Measurements from ENCODE around the gene SPOCD1.

SPOCD1 gene

DNA sequence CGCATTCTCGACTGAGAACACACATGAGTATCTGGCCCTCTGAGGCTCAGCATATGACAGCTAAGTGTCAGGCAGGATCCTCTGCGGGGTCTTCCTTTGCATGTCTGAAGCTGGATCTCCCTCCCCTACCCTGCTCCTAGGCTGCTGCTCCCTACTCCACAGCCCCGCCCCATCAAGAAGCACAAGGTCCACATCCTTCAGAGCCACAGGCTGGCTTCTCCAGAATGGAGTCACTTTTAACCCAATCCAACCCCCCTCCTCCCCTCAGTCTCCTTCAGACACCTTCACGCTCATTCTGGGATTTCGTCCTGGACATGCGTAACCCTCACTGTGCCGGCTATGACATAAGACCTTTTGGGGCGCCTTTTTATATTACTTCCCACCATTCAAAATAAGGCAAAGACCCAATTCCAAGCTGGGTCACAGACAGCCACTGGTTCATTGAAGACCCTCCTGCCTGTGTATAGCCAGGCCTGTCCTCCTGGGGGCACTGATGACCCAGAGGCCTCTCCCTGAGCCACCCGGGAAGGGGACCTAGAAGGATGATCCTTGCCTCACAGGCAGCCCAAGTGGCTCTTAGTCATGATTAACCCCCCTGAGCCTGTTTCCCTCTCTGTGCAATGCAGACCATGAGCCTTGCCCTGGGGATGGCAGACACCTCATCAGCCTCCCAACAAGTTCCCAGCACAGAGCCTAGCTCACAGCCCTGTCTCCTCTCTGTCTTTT is 56.4 kb downstream of the SPOCD1 start:
- in situ Hi-C loops (cut with MboI; ENCODE audit: low sequenced_read_pairs) = no loop called here

DNA sequence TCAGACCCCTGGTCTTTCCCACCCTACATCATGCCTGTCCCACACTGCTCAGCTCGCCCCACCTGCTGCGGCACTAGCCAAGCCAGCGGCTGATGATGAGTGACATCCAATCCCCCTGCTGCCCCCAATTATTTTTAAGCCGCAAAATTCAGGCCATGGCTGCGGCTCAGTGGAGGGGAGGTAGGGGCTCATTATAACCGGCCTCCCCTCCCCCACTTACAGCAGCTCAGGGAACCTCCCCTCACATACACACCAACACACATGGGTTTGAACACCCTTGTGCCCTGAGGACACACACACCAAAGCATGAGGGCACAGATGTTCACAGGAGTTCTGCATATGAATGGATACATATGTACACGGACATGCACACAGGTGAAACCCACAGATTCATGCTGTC is 57.0 kb downstream of the SPOCD1 start:
- in situ Hi-C loops (cut with MboI; ENCODE audit: low sequenced_read_pairs) = no loop called here

DNA sequence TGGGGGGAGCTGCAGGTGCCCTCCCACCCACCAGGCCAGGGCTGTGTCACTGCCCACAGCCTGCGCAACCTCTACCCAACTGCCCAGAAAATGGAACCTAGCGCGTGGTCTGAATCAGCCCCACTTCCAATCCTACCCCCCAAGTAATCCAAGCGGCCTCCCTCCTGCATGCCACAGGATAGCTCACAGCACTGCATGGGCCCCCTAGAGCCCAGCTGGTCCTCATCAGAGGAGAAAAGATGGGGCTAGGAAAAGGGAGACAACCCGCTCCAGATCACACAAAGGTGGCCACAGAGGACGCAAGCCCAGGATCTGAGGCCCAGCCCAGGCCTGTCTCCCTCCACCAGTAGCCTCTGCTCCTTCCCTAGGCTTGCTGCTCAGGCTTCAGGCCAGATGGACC is 57.8 kb downstream of the SPOCD1 start:
- in situ Hi-C loops (cut with MboI; ENCODE audit: low sequenced_read_pairs) = no loop called here

DNA sequence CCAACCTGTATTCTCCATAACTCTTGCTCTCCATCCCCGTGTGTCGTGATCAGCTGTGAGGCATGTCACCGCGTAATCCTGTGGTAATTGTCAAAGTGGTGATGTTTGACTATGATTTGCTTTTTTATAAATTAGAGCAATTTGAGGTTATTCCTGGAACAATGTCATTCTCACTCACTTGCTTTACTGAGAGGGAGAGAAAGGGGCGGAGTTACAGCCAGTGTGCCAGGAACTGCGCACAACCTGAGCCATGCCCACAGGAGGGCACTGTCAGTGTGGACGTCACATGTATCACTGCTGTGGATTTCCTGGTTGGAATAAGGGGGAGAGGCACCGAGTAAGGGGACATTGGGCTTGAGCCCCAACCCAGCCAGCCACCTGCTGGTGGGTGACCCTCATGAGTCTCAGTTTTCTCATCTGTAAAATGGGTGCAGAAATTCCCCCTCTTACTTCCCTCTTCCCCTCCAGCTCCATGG is 58.6 kb downstream of the SPOCD1 start:
- in situ Hi-C loops (cut with MboI; ENCODE audit: low sequenced_read_pairs) = no loop called here

DNA sequence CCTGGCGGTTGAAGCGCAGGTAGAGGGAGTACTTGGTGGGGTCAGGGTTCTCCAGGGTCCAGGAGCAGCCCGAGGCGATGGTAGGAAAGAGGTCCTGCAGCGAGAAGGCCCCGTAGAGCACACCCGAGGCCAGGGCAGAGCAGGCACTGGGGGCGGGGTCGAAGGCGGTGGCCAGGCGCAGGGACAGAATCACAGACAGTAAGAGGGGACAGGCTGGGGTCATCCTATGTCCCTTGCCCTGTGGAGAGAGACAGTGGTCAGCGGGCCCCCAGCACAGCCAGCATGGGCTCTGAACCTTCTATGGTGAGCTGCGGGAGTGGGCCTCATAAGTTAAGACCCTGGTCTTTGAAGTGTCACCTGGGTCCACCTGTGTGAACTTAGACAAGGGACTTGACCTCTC is 59.2 kb downstream of the SPOCD1 start:
- in situ Hi-C loops (cut with MboI; ENCODE audit: low sequenced_read_pairs) = no loop called here

DNA sequence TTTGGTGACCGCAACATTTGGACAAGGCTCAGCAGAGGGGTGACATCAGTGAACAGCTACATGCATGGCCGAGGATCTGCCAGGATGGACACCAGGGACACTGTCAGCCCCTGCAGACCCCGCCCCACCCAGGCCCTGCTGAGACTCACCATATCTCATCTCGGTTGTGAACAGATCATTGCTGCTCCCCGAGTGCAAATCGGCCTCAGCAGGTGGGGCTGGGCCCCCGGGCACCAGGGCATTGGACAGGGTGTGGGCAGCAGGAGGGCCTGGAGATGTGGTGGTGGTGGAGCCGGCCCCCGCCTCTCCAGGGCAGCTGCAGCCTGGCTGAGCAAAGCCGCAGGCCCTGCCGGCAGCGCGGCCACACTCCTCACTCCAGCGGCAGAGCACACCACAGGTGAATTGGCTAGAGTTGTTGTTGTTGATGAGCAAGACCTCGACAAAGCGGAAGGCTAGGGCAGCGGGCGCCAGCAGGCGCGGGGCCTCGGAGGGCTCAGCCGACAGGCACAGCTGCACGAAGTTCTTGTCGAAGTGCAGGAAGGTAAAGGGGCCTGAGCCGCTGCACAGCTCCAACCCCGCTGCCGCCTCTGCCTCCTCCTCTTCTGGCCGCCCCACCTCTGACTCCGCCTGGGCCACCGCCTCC is 59.9 kb downstream of the SPOCD1 start:
- in situ Hi-C loops (cut with MboI; ENCODE audit: low sequenced_read_pairs) = no loop called here

DNA sequence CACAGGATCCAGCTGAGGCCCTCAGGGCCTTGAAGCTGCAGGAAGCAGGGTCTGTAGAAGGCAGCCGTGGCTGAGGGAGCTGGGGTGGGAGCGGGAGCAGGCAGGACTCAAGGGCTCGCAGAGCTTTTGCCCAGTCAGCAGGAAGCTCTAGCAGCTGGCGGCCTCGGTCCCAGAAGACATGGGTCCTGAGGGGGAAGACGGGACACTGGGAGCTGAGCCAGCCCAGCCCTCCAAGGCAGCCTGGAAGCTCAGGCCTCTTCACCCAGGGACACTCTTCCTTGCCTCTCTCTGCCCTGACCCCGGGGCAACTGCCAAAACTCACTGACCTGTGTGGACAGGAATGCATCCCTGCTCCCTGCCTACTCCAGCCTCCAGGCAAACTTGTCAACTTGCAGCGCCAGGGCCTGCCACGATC is 60.6 kb downstream of the SPOCD1 start:
- in situ Hi-C loops (cut with MboI; ENCODE audit: low sequenced_read_pairs) = no loop called here

DNA sequence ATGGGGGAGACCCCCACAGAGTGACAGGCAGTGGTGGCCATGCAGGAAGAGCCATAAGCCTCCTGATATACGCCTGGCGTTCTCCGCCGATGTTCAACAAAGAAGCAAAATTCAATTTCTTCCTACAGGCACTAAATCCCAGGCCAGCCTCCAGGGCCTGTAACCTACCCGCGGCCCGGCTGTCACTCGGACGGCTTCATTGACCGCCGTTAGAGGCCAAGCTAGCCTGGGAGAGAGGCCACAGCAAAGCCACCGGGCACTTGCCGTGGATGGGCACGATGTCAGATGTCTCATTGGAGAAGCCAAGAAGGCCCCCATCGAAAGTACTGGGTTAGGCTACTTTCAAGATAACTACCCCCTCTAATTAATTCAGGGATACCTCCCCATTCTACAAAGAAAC is 61.4 kb downstream of the SPOCD1 start:
- in situ Hi-C loops (cut with MboI; ENCODE audit: low sequenced_read_pairs) = no loop called here

DNA sequence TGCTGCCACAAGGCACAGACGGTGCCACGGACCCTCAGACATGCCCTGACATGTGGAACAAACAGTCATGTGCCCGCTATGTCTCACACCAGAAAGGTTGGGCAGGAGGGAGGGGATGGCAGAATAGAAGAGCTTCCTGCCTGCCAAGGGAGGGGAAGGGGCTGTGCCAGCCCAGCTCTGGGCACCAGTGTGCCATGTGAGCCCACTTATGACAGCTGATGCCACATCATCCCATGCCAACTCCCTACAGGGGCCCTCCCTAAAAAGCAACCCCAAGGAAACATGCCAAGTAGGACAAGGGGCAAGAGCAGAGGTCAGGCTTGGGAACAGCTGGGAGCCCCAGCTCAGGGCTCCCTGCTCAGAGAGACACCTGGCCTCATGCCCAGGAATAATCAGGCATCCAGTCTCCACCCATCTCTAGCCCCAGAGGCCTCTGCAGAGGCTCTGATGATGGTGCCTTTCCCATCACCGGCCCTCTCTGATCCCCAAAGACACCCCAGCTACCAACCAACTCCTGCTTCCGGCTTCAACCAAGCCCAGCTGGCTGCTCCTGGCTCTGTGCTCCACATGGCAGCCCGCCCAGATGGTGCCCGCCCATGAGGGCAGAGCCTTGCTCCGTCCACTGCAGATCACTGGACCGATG is 62.0 kb downstream of the SPOCD1 start:
- in situ Hi-C loops (cut with MboI; ENCODE audit: low sequenced_read_pairs) = no loop called here

DNA sequence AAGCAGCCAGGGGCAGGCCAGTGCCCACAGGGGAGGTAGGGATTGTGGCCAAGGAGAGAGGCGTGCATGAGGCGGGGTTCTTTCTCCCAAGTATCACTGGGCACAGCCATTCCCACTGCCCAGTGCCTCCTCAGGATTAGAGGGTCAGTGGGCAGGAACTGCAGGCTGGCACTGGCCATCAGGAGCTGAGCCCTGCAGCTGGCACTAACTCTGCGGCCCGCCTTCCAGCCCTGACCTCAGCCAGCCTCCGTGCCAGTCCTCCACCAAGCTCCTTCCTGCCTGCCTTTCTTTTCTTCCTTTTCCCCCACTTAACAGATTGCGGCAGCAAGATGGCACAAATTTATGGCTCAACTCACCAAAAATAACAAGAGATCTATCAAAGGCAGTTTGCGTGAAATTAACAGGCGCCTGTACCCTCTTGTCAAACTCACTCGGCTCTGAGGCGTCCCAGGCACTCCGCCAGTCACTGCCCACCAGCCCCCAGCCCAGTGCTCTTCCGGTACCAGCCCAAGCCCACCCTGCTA is 62.8 kb downstream of the SPOCD1 start:
- in situ Hi-C loops (cut with MboI; ENCODE audit: low sequenced_read_pairs) = no loop called here

DNA sequence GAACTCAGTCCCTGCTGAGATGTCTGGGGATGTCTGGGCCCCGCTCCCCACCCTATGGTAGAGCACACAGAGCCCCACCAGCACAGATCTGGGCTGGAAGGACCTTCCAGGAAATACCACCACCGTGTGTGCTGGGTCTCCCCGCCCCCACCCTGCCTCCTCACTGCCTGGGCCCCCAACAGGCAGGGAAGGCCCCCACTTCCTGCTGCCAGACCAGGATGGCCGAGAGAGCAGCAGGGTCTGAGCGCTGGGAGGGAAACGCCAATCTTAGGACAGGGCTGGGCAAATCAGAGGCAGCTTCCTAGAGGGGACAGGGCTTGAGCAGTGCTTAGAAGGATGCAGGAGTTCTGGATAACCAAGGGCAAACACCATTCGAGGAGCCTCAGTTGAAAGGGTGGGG is 63.6 kb downstream of the SPOCD1 start:
- in situ Hi-C loops (cut with MboI; ENCODE audit: low sequenced_read_pairs) = no loop called here

DNA sequence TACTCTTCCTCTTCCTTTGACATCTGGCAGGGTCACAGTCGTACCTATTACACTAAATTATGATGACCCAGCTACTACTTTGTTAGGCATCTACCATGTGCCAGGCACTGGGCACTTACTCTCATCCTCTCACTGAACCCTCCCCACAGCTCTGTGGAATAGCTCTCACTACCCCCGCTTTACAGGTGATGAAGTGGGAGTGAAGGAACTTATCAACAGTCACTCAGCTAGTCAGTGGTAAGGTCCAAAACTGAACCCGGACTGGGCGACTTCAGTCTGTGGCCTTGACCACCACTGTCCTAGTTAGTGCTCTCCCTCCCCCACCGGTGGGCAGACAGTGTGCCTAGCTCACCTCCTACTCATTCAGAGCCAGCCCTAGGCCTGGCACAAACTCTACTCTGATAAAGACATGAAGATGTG is 64.0 kb downstream of the SPOCD1 start:
- in situ Hi-C loops (cut with MboI; ENCODE audit: low sequenced_read_pairs) = no loop called here

DNA sequence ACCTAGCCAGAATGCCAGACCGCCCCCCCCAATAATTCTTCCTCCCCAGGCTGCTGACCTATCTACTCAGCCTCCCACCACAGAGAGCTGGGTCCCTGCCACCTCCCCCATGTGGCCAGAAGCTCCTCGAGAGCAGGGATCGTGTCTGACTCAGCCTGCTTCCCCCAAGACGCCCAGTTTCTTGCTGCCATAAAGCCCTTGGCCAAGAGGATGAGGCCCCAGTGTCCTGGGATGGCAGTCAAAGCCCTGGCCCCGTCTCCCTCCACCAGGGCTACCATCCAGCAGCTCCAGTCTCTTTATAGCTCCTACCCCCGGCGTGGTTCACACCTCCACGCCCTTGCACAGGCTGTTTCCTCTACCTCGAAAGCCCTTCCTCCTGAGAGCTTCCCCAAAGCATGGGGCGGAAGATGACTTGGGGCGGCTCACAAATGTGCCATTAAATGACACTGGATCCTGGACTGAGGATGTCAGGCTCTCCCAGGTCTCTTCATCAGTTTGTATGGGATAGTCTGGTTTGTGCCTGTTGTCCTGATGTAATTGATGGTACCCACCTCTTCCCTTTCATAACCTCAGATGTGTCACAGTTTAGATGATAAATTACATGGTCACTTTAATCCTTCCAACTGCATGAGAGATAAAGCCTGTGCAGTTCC is 64.8 kb downstream of the SPOCD1 start:
- in situ Hi-C loops (cut with MboI; ENCODE audit: low sequenced_read_pairs) = no loop called here

DNA sequence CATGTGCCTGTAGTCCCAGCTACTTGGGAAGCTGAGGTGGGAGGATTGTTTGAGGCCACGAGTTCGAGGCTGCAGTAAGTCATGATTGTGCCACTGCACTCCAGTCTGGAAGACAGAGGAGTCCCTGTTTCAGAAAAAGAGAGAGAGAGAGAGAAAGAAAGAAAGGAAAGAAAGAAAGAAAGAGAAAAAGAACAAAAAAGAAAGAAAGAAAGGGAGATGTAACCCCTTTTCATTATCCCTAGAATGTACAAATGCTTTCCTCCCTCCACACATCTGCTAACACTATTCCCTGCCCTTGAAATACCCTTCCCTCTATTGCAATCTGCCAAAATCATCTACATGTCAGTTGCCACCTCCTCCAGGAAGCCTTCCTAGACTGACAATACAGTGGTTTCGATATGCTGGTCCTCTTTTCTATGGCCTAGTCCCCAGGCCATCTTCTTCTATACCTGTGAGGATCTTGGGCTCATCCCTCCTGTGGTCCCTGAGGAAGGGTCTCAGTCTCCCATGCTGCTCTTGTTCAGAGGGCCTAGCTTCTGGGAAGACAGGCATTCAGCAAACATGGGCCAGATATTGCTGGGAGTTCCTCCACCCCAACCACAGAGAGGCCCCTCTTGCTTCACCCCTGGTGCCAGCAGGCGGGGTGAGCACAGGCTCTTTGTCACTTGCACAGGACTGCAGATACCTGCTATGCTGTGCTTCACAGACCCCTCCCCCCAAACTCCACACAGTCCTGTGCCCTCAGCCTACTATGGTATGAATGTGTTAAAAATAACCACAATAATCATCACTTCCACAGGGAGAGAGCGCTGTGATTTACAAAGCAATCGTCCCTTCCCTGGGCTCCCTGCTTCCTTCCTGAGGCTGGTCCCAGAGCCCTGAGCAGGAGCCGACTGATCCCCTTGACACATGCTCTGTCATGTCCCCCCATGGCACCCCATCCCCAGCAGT is 65.8 kb downstream of the SPOCD1 start:
- in situ Hi-C loops (cut with MboI; ENCODE audit: low sequenced_read_pairs) = no loop called here

DNA sequence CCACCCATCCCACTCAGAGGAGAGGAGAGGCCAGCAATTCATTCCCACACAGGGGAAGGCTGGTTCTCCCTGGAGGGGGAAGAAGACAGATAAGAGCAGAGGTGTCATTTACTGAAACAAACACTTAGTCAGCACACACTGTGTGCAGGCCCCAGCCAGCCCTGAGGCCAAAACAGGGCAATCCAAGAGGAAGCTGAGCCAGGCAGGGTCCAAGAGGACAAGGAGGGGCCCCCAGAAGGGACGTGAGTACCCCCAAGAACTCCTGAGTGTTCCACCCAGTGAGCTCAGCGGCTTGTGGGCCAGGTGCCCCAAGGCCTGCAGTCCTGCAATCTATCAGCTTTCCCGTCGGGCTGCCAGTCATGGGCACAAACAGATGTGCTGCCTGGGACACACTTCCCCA is 67.5 kb downstream of the SPOCD1 start:
- in situ Hi-C loops (cut with MboI; ENCODE audit: low sequenced_read_pairs) = no loop called here

DNA sequence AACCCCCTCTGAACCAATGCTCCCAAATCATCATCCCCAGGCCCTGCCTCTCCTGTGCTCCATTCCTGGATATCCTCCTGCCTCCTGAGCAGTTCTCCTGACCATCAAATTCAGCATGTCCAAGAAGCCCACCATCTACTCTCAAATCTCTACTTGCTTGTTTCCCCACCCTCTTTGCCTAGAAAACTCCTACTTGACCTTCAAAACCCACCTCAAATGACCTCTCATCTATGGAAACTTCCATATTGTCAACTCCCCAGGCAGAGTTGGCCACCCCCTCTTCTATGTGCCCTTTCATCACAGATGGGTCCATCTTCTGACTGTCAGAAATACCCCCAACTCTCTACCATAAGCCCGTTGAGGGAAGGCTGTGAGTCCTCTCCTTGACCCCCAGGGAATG is 68.5 kb downstream of the SPOCD1 start:
- in situ Hi-C loops (cut with MboI; ENCODE audit: low sequenced_read_pairs) = no loop called here

DNA sequence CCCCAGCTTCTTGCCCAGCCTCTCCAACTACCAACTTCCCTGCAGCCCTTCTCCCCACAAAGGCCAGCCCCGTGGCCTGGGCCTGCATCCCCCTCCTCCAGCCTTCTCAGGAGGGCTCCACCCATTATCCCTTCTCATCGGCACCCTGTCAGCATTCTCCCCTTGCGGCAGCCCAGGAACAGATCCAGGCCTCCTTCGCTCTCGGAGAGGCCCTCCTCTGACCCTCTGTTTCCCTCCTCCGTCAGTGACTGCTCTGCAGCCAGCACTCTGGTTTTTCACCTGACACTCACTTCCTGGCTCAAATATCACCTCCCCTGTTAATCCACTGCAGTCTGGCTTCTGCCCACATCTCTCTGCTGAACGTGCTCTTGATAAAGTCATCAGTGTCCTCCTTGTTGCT is 69.1 kb downstream of the SPOCD1 start:
- in situ Hi-C loops (cut with MboI; ENCODE audit: low sequenced_read_pairs) = no loop called here

DNA sequence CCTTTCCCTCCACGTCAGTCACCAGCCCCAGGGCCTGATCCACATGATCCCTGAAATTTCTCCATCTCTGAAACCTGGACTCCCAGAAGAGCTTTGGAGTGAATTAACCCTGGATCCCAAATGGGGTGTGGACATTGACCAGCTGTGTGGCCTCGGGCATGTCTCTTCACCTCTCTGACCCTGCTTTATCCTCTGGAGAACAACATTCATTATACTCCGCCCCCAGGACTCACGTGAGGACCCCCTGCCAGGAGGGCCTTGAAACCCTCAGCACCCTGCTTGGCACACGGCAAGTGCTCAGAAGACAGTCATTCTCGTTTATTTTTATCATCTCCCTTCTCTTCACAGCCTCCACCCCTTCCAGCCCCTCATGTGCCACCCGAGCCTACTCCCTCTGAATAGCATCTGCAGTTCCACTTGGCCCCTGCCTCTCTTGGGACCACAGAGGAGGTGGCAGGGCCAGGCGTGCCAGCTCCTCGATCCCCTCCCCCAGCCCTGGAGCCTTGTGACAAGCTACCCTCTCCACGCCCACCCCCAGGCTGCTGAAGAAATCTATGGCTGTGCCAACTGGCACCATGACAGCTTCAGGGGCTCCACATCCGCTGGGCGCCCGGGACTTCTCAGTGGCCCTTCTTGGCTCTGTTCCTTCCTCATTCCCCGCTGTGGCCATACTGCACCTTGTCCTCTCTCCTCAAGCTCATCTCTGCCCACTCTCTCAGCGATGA is 69.7 kb downstream of the SPOCD1 start:
- in situ Hi-C loops (cut with MboI; ENCODE audit: low sequenced_read_pairs) = no loop called here

DNA sequence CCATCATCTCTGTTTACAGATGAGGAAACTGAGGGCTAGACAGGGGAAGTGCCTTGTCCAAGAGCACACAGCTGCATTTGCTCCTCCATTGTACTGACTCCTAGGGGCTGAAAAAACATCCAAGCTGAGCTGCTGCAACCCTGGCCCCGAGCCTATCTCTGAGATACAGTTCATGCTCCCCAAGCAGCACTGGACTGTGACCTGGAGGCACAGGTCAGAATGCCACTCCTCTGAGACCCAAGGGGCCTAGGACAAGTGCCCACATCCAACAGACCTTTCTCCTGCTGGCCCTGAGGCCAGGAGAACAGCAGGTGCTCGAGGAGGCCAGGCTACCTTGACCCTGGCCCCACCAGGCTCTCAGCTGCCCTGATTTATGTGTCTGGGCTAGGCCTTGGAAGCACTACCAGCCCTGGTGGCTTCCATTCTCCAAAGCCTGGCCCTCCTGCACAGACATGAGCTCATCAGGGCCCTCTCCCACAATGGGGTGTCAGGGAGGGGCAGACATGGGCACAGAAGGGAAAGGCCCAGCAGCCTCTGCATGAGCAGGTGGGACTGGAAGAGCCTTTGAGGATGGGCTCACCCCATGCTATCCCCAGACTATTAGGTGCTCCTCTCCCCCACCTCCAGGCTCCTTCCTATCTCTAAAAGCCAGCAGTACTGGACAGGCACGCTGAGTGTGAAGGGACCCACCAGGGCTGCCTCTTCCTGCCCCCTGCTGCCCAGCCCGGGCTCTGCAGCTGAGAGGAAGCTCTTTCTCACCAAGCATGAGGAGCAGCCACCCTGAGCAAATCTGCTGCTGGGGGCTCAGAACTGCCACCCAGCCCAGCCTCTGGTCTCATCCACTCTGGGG is 70.5 kb downstream of the SPOCD1 start:
- in situ Hi-C loops (cut with MboI; ENCODE audit: low sequenced_read_pairs) = no loop called here
